Gastroesophageal sphincter (tissue), 4 donors: ENCODE data around the gene TMEM171. TPM values are rescaled to one million over a fixed set of nuclear protein-coding genes. Genes with fewer than 3 reads are reported as not detected.

Experiments
- ATAC-seq: fragments of 150-250 bp; one replicate; pipeline ENCODE4 v1.9.1; 2016; ENCODE audit warnings: mild to moderate bottlenecking, moderate library complexity
- H3K27ac ChIP-seq, 4 donors: fragments of 200-600 bp; sonication (generic) in 3 of 4; 1 replicate in 3 of 4; 2 replicates in 1 of 4; pipeline ENCODE4 v1.5.1; 2016 to 2019
- H3K27me3 ChIP-seq: fragments of 200-600 bp; sonication (generic); one replicate; pipeline ENCODE4 v1.5.1; 2019
- H3K36me3 ChIP-seq, 2 donors: fragments of 200-600 bp; sonication (generic); one replicate each; pipeline ENCODE4 v1.5.1; 2019; ENCODE audit warnings: control low read depth in 1 of 2
- H3K4me1 ChIP-seq, 3 donors: fragments of 200-600 bp; sonication (generic); 1 replicate in 2 of 3; 2 replicates in 1 of 3; pipeline ENCODE4 v1.5.1; 2016 to 2019; ENCODE audit warnings: control low read depth in 2 of 3
- H3K4me3 ChIP-seq, 2 donors: fragments of 200-600 bp; sonication (generic); one replicate each; pipeline ENCODE4 v1.5.1; 2019; ENCODE audit warnings: mild to moderate bottlenecking in 1 of 2, moderate library complexity in 1 of 2
- H3K9me3 ChIP-seq, 3 donors: fragments of 200-600 bp; sonication (generic); one replicate each; pipeline ENCODE4 v1.5.1; 2017 to 2019; ENCODE audit warnings: control low read depth in 2 of 3
- CTCF ChIP-seq, 4 experiments: fragments of 200-600 bp in 2 of 4; fragments of 450-650 bp in 2 of 4; sonication (generic) in 1 of 4; IDR thresholded peaks; one replicate each; pipeline ENCODE4 v1.5.1; 2017 to 2019; ENCODE audit warnings: antibody characterized with exemption in 4 of 4, mild to moderate bottlenecking in 2 of 4, moderate library complexity in 2 of 4
- EP300 ChIP-seq: sonication (generic); formaldehyde crosslinking; IDR thresholded peaks from one replicate; pipeline ENCODE4 v1.6.1; 2017; ENCODE audit warnings: antibody characterized with exemption, mild to moderate bottlenecking
- POLR2A ChIP-seq, 2 donors: fragments of 450-650 bp; IDR thresholded peaks; one replicate each; pipeline ENCODE4 v1.6.1; 2017; ENCODE audit warnings: antibody characterized with exemption in 2 of 2, mild to moderate bottlenecking in 2 of 2, moderate library complexity in 1 of 2
- POLR2AphosphoS5 ChIP-seq: sonication (generic); formaldehyde crosslinking; IDR thresholded peaks from one replicate; pipeline ENCODE4 v1.6.1; 2017; ENCODE audit warnings: antibody characterized with exemption
- WGBS, 2 donors: methylation state at CpG; one replicate each; pipeline ENCODE4 v1.1.5; 2018; ENCODE audit warnings: low coverage in 1 of 2; 5-methylcytosine and 5-hydroxymethylcytosine counted together
- total RNA-seq, 4 donors: library from RNA; depleted of rRNA; stranded (reverse); fragments of >200 nt; gene quantifications; one replicate each; pipeline ENCODE4 v1.1.0, GENCODE V29; 2016

Gene TMEM171
- total RNA-seq, 4 donors from 2014 or later, result 0.84 TPM; not detected in 3

GRCh38 chr5:73114044-73114688 lies 6.2 kb upstream of the TMEM171 start:
- WGBS, 2 donors, result 52 to 63% methylated on average over 3 of the region's 3 CpGs
- Histone ChIP-seq H3K27me3 (no peaks in the 10 kb centered on the region), H3K4me3 (no peak overlapping the region), H3K4me1 (no peaks in the 10 kb centered on the region), H3K36me3 (no peaks in the 10 kb centered on the region), H3K9me3 (peaks cover 0 to 7% (median 0%) of the 10 kb centered on the region in 3 donors), H3K27ac (no peak overlapping the region)
- TF ChIP-seq CTCF (IDR thresholded peaks at IDR 0.05), result no peak
- no peak for ATAC-seq

- no peak overlapping the region for H3K4me3 ChIP-seq
- H3K27ac ChIP-seq, result no peak overlapping the region
- no peaks in the 10 kb centered on the region for H3K36me3 ChIP-seq
- no peak for ATAC-seq
- H3K4me1 ChIP-seq, result peaks cover 0 to 9% (median 4%) of the 10 kb centered on the region in 3 donors
- peaks cover 10% of the 10 kb centered on the region for H3K27me3 ChIP-seq
- peaks cover 0 to 7% (median 0%) of the 10 kb centered on the region in 3 donors for H3K9me3 ChIP-seq
- WGBS, 2 donors, result 23 to 80% methylated on average over 1 to 4 of the region's 4 CpGs
- TF ChIP-seq CTCF (IDR thresholded peaks at IDR 0.05) (no peak), EP300 (no peak), POLR2A (IDR thresholded peaks at IDR 0.05) (no peak), POLR2AphosphoS5 (no peak)
These were observed 4.8 kb upstream of the TMEM171 start for GRCh38 chr5:73115399-73116051.

DNA sequence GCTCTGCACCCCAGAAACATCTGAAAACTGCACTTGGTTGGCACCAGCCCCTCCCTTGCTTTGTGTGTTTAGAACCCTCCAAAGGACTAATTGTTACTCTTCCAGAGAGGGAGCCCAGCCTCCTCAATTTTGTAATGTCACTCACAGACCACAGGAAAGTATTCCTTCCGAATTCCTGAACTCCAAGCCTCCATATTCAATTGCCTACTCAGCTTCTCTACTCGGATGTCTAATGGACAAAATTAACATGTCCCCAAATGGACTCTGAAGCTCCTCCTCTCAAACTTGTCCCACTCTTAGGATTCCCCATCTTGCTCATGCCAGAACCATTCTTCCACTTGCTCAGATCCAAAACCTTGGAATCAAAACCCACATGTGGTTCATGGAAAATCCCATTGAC lies 3.9 kb upstream of the TMEM171 start:
- no peak for ATAC-seq
- peaks cover 0 to 16% (median 4%) of the 10 kb centered on the region in 3 donors for H3K4me1 ChIP-seq
- no peaks in the 10 kb centered on the region for H3K36me3 ChIP-seq
- H3K27ac ChIP-seq, result no peak overlapping the region
- no peak for TF ChIP-seq EP300
- TF ChIP-seq POLR2A (IDR thresholded peaks at IDR 0.05), result no peak
- H3K27me3 ChIP-seq, result peaks cover 20% of the 10 kb centered on the region
- peaks cover 0 to 7% (median 0%) of the 10 kb centered on the region in 3 donors for H3K9me3 ChIP-seq
- 56 to 91% methylated on average over 2 of the region's 2 CpGs for WGBS, 2 donors
- no peak overlapping the region for H3K4me3 ChIP-seq

DNA sequence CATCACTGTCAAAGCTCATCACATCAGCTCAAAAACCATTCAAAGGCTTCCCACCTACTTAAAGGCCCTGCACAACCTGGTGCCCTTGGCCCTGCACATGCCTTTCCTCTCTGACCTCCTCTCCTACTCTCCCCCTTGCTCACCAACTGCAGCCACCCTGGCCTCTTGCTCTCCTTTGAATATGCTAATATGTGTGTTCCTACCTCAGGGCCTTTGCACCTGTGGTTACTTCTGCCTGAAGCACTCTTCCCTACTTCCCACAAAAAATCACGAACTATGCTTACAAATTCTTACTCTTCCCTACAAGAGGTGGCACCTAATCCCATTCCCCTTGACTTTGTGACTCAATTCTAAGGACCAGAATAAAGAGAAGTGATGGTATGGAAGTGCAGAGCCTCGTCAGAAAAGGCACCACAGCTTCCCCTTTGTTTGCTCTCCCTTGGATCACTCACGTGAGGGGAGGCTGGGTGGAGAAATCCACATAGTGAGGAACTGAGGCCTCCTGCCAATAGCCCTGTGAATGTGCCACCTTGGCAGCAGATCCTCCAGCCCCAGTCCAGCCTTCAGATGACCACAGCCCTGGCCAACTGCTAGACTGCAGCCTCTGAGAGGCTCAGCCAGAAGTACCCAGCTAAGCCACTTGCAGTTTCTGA lies 3.2 kb upstream of the TMEM171 start:
- Histone ChIP-seq H3K4me3 (no peak overlapping the region), H3K9me3 (peaks cover 0 to 7% (median 0%) of the 10 kb centered on the region in 3 donors), H3K4me1 (peaks cover 0 to 16% (median 4%) of the 10 kb centered on the region in 3 donors), H3K27me3 (peaks cover 27% of the 10 kb centered on the region), H3K36me3 (no peaks in the 10 kb centered on the region), H3K27ac (no peak overlapping the region)
- no peak for ATAC-seq
- TF ChIP-seq POLR2AphosphoS5, result no peak
- 60 to 66% methylated on average over 1 to 3 of the region's 3 CpGs for WGBS, 2 donors

DNA sequence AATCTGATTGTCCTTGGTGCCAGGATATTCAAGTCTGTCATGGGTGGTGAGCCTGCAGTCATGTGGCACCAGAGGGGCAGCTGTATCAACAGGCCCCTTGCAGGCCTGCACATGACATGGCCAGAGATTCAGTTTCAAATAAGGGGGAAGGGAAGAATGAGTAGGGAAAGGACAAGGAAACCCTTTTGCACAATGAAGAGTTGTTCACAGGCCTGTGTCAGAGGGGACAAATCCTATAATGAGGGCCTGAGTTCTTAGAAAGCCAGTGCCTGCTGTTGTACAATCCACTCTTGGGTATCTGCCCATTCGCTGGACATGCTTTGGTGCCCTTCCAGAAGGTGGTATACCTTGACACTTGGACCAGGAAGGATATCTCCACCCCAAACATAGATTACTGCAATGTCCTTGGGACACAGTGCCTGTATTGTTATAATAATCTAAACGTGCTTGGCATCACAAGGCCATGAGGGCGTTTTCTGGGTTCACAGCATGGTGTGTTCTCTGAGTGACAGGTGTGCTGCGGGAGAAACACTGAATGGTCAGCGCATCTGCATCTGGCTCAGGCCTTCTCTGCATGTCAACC lies 1.9 kb upstream of the TMEM171 start:
- Histone ChIP-seq H3K4me1 (peaks cover 0 to 16% (median 4%) of the 10 kb centered on the region in 3 donors), H3K4me3 (no peak overlapping the region), H3K9me3 (peaks cover 0 to 7% (median 0%) of the 10 kb centered on the region in 3 donors), H3K27ac (no peak overlapping the region), H3K36me3 (no peaks in the 10 kb centered on the region), H3K27me3 (peaks cover 34% of the 10 kb centered on the region)
- ATAC-seq, result no peak
- 84% methylated on average over 2 of the region's 5 CpGs; no CpG with 5 or more reads in 1 of the 2 donors for WGBS, 2 donors
- TF ChIP-seq POLR2A (IDR thresholded peaks at IDR 0.05), result no peak
- TF ChIP-seq POLR2AphosphoS5, result no peak
- no peak for TF ChIP-seq CTCF (IDR thresholded peaks at IDR 0.05)
- TF ChIP-seq EP300, result no peak
